AG04449 (cell line): ENCODE results near the gene CBX6.

Experiments
- CTCF ChIA-PET: fragments of 350-600 bp; formaldehyde crosslinking; extraction: SDS; loops from one replicate; lab custom pipeline; 2021; ENCODE audit warnings: antibody characterized with exemption; lab: Yijun Ruan, JAX
- POLR2A ChIA-PET: fragments of 400-600, 350-600 bp; formaldehyde crosslinking; extraction: SDS; loops from one replicate; lab custom pipeline; 2020; ENCODE audit warnings: antibody characterized with exemption, inconsistent platforms; lab: Yijun Ruan, JAX
- DNase-seq: peaks from one replicate; pipeline ENCODE4 v3.0.0-alpha.2; 2010; ENCODE audit warnings: low read depth, low spot score
- H3K4me3 ChIP-seq: 2 replicates; pipeline ENCODE4 v1.5.1; 2011; ENCODE audit warnings: low read depth, mild to moderate bottlenecking, control low read depth, low read length
- CTCF ChIP-seq: IDR thresholded peaks from one replicate; pipeline ENCODE4 v1.5.1; 2011; ENCODE audit warnings: mild to moderate bottlenecking, moderate library complexity, low read length, control low read depth, inconsistent platforms; ENCODE audit not compliant: insufficient read depth; ENCODE audit errors: missing control alignments

Gene CBX6

GRCh38 chr22:38834991-38835390 is 37.0 kb downstream of the CBX6 start:
- no peak for TF ChIP-seq CTCF
- POLR2A ChIA-PET, result no interaction called here
- CTCF ChIA-PET, result interaction anchor here (0.5 to 1.3 kb wide), 3 partner anchors 35 to 678 kb away, joined by 3 to 5 read pairs (median 3); no protein-coding TSS in a partner anchor
- H3K4me3 ChIP-seq, result no peak overlapping the region
- no peak for DNase-seq

GRCh38 chr22:38834215-38834953 is 37.6 kb downstream of the CBX6 start:
- ChIA-PET POLR2A (no interaction called here), CTCF (interaction anchor here (1.0 kb wide), 1 partner anchor 35 kb away, joined by 3 read pairs; no protein-coding TSS in a partner anchor)
- no peak for TF ChIP-seq CTCF
- no peak for DNase-seq
- H3K4me3 ChIP-seq, result no peak overlapping the region

DNA sequence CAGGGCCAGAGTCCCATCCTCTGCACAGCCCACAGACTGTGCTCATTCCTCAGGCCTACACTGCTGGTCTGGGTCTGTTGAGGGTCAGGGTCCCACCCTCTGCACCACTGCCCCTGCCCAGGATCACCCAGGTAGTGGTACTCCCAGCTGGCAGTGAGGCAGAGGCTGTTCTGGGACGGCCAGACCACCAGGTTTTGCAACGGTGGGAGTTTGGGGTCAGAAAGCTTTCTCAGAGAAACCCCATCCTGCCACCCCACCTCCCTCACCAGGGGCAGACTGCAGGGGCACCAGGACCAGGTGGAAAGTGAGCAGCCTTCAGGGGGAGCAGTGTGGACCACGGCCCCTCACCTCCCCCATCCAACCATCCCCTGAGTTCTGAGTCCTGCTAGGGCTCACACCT is 39.0 kb downstream of the CBX6 start:
- ChIA-PET CTCF (no interaction called here), POLR2A (no interaction called here)
- H3K4me3 ChIP-seq, result no peak overlapping the region
- no peak for DNase-seq
- TF ChIP-seq CTCF, result no peak

DNA sequence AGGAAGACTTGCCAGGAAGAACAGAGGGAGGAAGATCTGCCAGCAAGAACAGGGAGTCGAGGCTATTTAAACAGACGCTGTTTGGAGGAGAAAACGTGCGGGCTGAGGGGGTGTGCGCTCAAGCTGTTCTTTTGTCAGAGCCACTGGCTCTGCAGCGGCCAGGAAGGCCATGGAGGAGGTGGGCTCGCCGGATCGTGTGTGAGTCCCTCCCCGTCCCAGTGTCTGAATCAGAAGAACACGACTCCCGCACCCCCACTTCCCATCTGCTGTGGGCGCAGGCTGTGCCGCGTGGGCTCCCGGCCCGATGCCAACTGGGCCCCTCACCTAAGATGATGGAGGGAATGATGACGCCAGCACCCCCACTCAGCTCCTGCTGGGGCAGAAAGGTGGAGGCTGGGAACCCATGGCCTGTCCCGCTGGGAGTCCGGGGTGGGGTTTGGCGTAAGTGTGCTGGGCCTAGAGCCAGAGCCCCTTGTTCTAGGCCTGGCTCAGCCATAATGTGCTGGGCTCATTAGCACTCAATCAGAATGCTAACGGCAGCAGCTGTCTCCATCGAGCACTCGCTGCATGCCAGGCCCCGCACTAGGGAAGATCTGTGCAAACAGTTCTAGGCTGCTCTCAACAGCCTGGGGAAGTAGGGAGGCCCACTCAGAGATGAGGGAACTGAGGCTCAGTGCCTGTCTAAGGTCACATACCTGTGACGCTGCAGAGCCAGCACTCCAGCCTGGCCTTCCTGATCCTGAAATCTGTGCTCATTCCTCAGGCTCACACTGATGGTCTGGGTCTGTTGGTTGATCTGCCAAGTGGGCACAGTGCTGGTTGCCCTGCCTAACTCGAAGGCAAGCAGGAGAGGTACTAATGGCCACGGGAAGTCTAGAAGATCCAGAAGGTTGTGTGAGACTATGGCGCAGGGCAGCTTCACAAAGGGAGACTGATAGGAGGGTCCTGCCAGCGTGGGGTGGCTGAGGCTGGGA is 39.7 kb downstream of the CBX6 start:
- TF ChIP-seq CTCF, result no peak
- CTCF ChIA-PET, result interaction anchor here (1.1 kb wide), 1 partner anchor 64 kb away, joined by 3 read pairs; no protein-coding TSS in a partner anchor
- POLR2A ChIA-PET, result no interaction called here

GRCh38 chr22:38831166-38831945 is 40.7 kb downstream of the CBX6 start:
- ChIA-PET CTCF (interaction anchor here (1.1 kb wide), 1 partner anchor 63 kb away, joined by 3 read pairs; no protein-coding TSS in a partner anchor), POLR2A (no interaction called here)
- TF ChIP-seq CTCF, result no peak
- H3K4me3 ChIP-seq, result no peak overlapping the region
- DNase-seq, result no peak

More for the DNA sequence above, 39.7 kb downstream of the CBX6 start:
- DNase-seq, result no peak
- H3K4me3 ChIP-seq, result no peak overlapping the region
